Nephron progenitor cell (in vitro differentiated cells): ENCODE results near the gene C1orf87.

ENCODE experiments used
- DNase-seq: peaks from one replicate; pipeline ENCODE4 v3.0.0; 2021
- H3K27ac Mint-ChIP-seq: 2 replicates; pipeline ENCODE4 v1.8.0; 2021; ENCODE audit warnings: mild to moderate bottlenecking, moderate library complexity, mixed read lengths
- H3K27me3 Mint-ChIP-seq: 2 replicates; pipeline ENCODE4 v1.8.0; 2021; ENCODE audit warnings: mild to moderate bottlenecking, low read depth, mixed read lengths; ENCODE audit not compliant: poor library complexity
- H3K36me3 Mint-ChIP-seq: 2 replicates; pipeline ENCODE4 v1.8.0; 2021; ENCODE audit warnings: low read depth, mixed read lengths
- H3K4me1 Mint-ChIP-seq: 2 replicates; pipeline ENCODE4 v1.8.0; 2021; ENCODE audit warnings: mixed read lengths
- H3K4me3 Mint-ChIP-seq: 2 replicates; pipeline ENCODE4 v1.8.0; 2021; ENCODE audit warnings: mild to moderate bottlenecking, moderate library complexity, mixed read lengths
- H3K9me3 Mint-ChIP-seq: 2 replicates; pipeline ENCODE4 v1.8.0; 2021; ENCODE audit warnings: mild to moderate bottlenecking, moderate library complexity, mixed read lengths
- CTCF ChIP-seq: fragments of 200-600 bp; sonication (generic); IDR thresholded peaks from 2 replicates; pipeline ENCODE4 v1.5.0; 2021; ENCODE audit warnings: antibody characterized with exemption

The C1orf87 gene

GRCh38 chr1:60111716-60112115, 38.1 kb upstream of the C1orf87 start:
- Mint-ChIP-seq H3K4me1 (peaks cover 14% of the 10 kb centered on the region), H3K9me3 (no peaks in the 10 kb centered on the region), H3K27me3 (no peaks in the 10 kb centered on the region), H3K27ac (no peak overlapping the region), H3K4me3 (no peak overlapping the region), H3K36me3 (no peaks in the 10 kb centered on the region)
- no peak for TF ChIP-seq CTCF
- no peak for DNase-seq

GRCh38 chr1:60111118-60111517, 37.5 kb upstream of the C1orf87 start:
- Mint-ChIP-seq H3K36me3 (no peaks in the 10 kb centered on the region), H3K27ac (no peak overlapping the region), H3K9me3 (no peaks in the 10 kb centered on the region), H3K4me3 (no peak overlapping the region), H3K27me3 (no peaks in the 10 kb centered on the region), H3K4me1 (peaks cover 14% of the 10 kb centered on the region)
- no peak for TF ChIP-seq CTCF
- no peak for DNase-seq

GRCh38 chr1:60108196-60108595, 34.6 kb upstream of the C1orf87 start:
- no peak overlapping the region for H3K4me3 Mint-ChIP-seq
- H3K4me1 Mint-ChIP-seq, result no peaks in the 10 kb centered on the region
- H3K27ac Mint-ChIP-seq, result no peak overlapping the region
- no peak for DNase-seq
- TF ChIP-seq CTCF, result no peak
- H3K36me3 Mint-ChIP-seq, result no peaks in the 10 kb centered on the region
- H3K9me3 Mint-ChIP-seq, result no peaks in the 10 kb centered on the region
- H3K27me3 Mint-ChIP-seq, result no peaks in the 10 kb centered on the region

- no peak overlapping the region for H3K27ac Mint-ChIP-seq
- H3K4me3 Mint-ChIP-seq, result no peak overlapping the region
- H3K27me3 Mint-ChIP-seq, result no peaks in the 10 kb centered on the region
- no peak for DNase-seq
- no peaks in the 10 kb centered on the region for H3K4me1 Mint-ChIP-seq
- H3K9me3 Mint-ChIP-seq, result no peaks in the 10 kb centered on the region
- no peak for TF ChIP-seq CTCF
- no peaks in the 10 kb centered on the region for H3K36me3 Mint-ChIP-seq
Observed at GRCh38 chr1:60103186-60103585, 29.6 kb upstream of the C1orf87 start.

GRCh38 chr1:60102267-60103061, 28.9 kb upstream of the C1orf87 start:
- no peaks in the 10 kb centered on the region for H3K36me3 Mint-ChIP-seq
- no peak overlapping the region for H3K27ac Mint-ChIP-seq
- no peak overlapping the region for H3K4me3 Mint-ChIP-seq
- no peaks in the 10 kb centered on the region for H3K4me1 Mint-ChIP-seq
- no peaks in the 10 kb centered on the region for H3K27me3 Mint-ChIP-seq
- no peaks in the 10 kb centered on the region for H3K9me3 Mint-ChIP-seq
- DNase-seq, result no peak
- TF ChIP-seq CTCF, result no peak

- Mint-ChIP-seq H3K27me3 (no peaks in the 10 kb centered on the region), H3K27ac (no peak overlapping the region), H3K4me1 (no peaks in the 10 kb centered on the region), H3K4me3 (no peak overlapping the region), H3K9me3 (no peaks in the 10 kb centered on the region), H3K36me3 (no peaks in the 10 kb centered on the region)
- no peak for DNase-seq
- TF ChIP-seq CTCF, result no peak
Observed at GRCh38 chr1:60101516-60101915, 27.9 kb upstream of the C1orf87 start.
